ENCODE data around the gene LITAFD. TPM values are rescaled to one million over a fixed set of nuclear protein-coding genes. Genes with fewer than 3 reads are reported as not detected.
A peak's percentile ranks its signal among the peaks of the same experiment; 100 is the strongest.
"Not testable (repeated sequence)": the region's sequence is repeated elsewhere in the genome, so short reads cannot be mapped to it uniquely, and the experiment has no call there.

The LITAFD gene
- polyA plus RNA-seq (ENCODE audit: low read depth in 6 of 6): not detected

DNA sequence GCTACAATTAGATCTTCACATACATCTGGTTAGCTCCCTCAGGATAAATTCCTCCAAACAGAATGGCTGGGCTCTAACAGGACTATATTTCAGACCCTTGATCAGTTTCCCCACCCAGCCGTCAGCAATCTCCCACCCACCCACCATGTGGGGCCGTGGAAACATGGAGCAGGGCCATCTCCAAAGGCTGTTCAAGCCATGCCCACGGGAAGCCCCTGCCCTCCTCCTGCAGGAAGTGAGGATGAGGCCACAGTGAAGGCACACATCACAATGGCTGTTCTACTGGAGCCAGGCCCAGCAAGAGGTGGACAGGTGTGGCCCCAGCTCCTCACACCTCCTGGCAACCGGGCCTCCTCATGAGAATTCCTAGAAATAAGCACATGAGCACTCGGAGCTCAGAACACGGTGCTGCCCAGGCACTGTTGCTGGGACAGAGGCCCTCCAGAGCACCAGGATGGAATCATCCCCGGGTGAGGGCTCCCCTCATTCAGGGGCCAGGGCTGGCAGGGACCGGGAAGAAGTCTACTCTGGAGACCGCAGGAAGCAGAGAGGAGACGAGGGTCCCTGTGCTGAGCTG, at the start of gene LITAFD:
Gene LITAFD, plus strand, starts transcription at position 311 of the 577 bp plus-strand sequence. CDS start 2,005 bp downstream, outside the sequence.
- Mint-ChIP-seq H3K27me3 (peaks cover 0 to 9% (median 8%) of the 10 kb centered on the region in 3 donors), H3K4me1 (peaks cover 15 to 24% (median 22%) of the 10 kb centered on the region in 3 donors), H3K27ac (peak within 1 kb of the TSS in 3 of 6 donors; percentile 26 to 75 (median 33)), H3K4me3 (no peak within 1 kb of the TSS), H3K36me3 (no peaks in the 10 kb centered on the region), H3K9me3 (no peaks in the 10 kb centered on the region)
- no peak for DNase-seq
- ATAC-seq (ENCODE audit: low read depth in 2 of 2): no peak

DNA sequence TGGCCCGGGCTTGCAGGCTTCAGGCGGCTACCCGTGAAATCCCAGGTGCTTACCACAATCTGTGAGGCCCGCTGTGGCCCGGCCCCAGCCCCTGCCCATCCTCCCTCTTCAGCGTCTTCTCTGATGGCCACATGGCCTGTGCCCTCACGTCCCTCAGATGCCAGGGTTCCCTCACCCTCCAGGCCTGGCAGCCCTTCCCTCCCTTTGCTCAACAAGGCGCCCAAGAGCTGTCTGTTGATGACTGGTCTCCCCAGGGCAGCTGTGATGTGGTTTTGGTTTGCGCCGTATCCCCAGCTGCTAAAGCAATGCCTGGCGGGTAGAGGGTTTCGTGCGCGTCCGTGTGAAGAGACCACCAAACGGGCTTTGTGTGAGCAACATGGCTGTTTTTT, 49.4 kb upstream of the LITAFD start:
- H3K4me1 Mint-ChIP-seq: peaks cover 0 to 19% (median 7%) of the 10 kb centered on the region in 3 donors
- H3K9me3 Mint-ChIP-seq: no peaks in the 10 kb centered on the region
- peaks cover 0 to 14% of the 10 kb centered on the region in 2 donors for H3K36me3 Mint-ChIP-seq
- DNase-seq (no peak), ATAC-seq (ENCODE audit: low read depth in 2 of 2) (no peak)
- no peak overlapping the region for H3K4me3 Mint-ChIP-seq
- no peaks in the 10 kb centered on the region for H3K27me3 Mint-ChIP-seq
- peak overlapping the region in 1 of 6 donors; percentile 73 for H3K27ac Mint-ChIP-seq

DNA sequence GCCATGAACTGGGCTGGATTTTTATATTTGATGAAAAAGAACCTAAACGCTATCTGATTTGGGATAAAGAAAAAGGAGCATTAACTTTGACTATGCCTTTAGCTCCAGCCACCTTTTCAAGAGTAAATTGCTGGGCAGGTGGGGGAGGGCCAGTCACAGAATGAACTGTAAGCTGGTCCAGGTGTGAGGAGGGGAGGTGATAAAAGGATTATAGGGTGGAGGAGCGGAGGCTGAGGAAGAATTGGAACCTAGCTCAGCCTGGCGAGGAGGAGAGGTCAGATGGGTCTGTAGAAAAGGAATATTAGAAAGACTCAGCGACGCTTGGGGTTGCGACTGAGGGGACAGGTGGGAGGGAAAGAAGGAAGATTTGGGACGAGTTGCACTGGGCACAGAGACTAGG, 45.4 kb upstream of the LITAFD start:
- H3K27me3 Mint-ChIP-seq; ATAC-seq (ENCODE audit: low read depth in 2 of 2); H3K9me3 Mint-ChIP-seq; H3K36me3 Mint-ChIP-seq; H3K27ac Mint-ChIP-seq; DNase-seq; H3K4me3 Mint-ChIP-seq: not testable (repeated sequence)
- peaks cover 0 to 14% (median 7%) of the 10 kb centered on the region in 3 donors for H3K4me1 Mint-ChIP-seq

DNA sequence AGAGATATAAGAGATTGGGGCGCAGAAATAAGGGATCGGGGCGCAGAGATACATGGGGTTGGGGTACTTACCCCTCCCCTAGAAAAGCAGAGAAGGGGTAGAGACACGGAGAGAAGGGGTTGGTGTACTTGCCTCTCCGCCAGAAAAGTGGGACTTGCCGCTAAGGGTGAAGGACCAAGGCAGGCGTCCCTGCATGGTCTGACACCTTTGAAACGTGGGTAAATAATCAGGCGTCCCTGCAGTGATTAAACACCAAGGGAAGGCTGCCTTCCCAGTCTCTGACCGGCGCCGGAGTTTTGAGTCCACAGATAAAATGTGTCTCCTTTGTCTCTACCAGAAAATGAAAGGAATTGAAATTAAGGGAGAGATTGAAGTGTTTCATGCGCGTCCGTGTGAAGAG, 44.6 kb upstream of the LITAFD start:
- not testable (repeated sequence) for ATAC-seq (ENCODE audit: low read depth in 2 of 2); H3K27me3 Mint-ChIP-seq

DNA sequence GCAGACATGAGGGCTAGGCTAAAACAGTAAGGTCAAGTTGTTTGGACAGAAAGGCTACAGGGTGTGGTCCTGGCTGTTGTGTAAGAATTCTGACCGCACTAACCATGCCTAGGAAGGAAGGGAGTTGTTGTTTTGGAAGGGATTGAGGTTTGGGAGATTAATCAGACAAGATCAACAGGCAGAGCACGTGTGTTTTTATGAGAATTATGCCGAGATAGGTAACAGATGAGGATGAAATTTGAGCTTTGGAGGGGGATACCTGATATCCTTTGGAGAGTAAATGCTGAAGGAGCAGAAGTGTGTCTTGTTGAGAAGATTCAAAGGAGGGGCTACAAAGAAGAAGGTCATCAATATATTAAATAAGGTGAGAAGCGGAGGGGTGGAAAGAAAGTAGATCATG, 40.1 kb upstream of the LITAFD start:
- H3K36me3 Mint-ChIP-seq; H3K27me3 Mint-ChIP-seq; ATAC-seq (ENCODE audit: low read depth in 2 of 2); DNase-seq; H3K4me3 Mint-ChIP-seq; H3K9me3 Mint-ChIP-seq: not testable (repeated sequence)
- H3K4me1 Mint-ChIP-seq: peaks cover 8 to 32% (median 16%) of the 10 kb centered on the region in 3 donors
- H3K27ac Mint-ChIP-seq: peak overlapping the region in 3 of 6 donors; percentile 51 to 82 (median 78)

More for the DNA sequence above, 44.6 kb upstream of the LITAFD start:
- not testable (repeated sequence) for H3K9me3 Mint-ChIP-seq, H3K36me3 Mint-ChIP-seq, H3K27ac Mint-ChIP-seq, DNase-seq, H3K4me3 Mint-ChIP-seq
- peaks cover 0 to 17% (median 12%) of the 10 kb centered on the region in 3 donors for H3K4me1 Mint-ChIP-seq

DNA sequence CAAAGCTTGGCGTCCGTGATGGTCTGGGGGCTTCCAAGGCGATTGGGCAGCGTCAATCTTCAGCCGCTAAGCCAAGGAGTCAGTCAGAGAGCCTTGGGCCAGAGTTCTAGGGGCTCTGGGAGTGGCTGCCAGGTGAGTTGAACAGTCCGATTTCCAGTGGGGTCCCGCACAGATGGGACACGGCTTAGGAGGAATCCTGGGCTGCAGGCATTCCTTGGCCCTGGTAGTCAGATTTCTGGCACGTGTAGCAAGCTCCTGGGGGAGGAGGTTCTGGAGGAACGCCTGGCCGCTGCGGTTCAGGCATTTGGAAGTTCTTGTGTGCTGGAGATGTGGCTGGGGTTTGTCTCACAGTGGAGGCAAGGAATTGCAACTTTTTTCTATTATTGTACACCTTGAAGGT, 38.9 kb upstream of the LITAFD start:
- Mint-ChIP-seq H3K4me1 (peaks cover 8 to 32% (median 16%) of the 10 kb centered on the region in 3 donors), H3K27ac (peak overlapping the region in 1 of 6 donors; percentile 77)
- DNase-seq; H3K9me3 Mint-ChIP-seq; H3K27me3 Mint-ChIP-seq; ATAC-seq (ENCODE audit: low read depth in 2 of 2); H3K36me3 Mint-ChIP-seq; H3K4me3 Mint-ChIP-seq: not testable (repeated sequence)

DNA sequence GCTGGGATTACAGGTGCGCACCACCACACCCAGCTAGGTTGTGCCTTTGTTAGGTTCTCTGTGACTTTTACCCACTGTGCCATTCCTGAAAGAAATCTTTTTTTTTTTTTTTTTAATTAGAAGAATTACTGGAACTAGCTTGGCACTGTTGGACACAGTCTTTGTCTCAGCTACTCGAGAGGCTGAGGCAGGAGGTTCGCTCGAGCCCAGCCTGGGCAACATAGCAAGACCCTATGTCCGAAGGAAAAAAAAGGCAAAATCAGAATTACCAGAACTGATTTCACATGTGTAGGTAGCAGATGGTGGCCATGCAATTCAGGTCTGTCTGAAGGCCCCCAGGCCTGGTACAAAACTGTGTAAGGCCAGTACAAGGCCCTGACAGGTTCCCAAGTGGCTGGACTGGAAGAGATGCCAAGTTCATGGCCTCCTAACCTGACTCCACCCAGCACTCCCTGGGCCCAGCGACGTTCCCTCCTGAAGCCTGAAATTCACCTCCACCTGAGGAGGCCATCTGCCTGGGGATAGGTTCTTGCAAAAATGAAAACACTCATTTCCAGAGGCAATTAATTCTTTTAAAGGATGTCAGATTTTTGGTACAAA, 36.4 kb upstream of the LITAFD start:
- no peaks in the 10 kb centered on the region for H3K9me3 Mint-ChIP-seq
- ATAC-seq (ENCODE audit: low read depth in 2 of 2) (no peak), DNase-seq (no peak)
- no peak overlapping the region for H3K4me3 Mint-ChIP-seq
- H3K4me1 Mint-ChIP-seq: peaks cover 22 to 42% (median 29%) of the 10 kb centered on the region in 3 donors
- peak overlapping the region in 2 of 6 donors; percentile 78 to 89 for H3K27ac Mint-ChIP-seq
- H3K36me3 Mint-ChIP-seq: peaks cover 0 to 11% of the 10 kb centered on the region in 2 donors
- no peaks in the 10 kb centered on the region for H3K27me3 Mint-ChIP-seq

DNA sequence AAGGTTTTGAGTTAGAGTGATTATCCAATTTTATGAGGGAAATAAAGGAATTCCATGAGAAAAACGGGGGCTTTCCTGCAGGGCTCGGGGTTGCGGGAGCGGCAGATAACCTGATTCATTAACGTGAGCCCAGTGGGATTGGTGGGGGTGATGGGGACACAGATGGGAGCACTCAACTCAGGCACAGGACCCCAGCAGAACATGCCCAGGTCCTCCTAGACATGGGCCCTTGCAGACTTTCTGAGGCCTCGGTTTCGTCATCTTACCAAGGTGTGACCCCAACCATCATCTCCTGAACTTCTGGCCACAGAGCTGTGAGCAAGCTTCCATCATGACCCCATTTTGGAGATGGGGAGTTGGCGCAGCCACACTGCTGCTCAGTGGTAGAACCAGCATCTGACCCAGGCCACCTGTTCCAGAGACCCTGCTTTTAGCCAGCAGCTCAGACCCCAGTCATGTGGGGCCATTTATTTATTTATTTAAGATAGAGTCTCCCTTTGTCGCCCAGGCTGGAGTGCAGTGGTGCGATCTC, 35.7 kb upstream of the LITAFD start:
- ATAC-seq (ENCODE audit: low read depth in 2 of 2): no peak
- peaks cover 0 to 11% of the 10 kb centered on the region in 2 donors for H3K36me3 Mint-ChIP-seq
- no peak for DNase-seq
- H3K9me3 Mint-ChIP-seq: no peaks in the 10 kb centered on the region
- no peaks in the 10 kb centered on the region for H3K27me3 Mint-ChIP-seq
- H3K4me1 Mint-ChIP-seq: peaks cover 29 to 44% (median 30%) of the 10 kb centered on the region in 3 donors
- H3K27ac Mint-ChIP-seq: peak overlapping the region in 1 of 6 donors; percentile 81
- H3K4me3 Mint-ChIP-seq: no peak overlapping the region

DNA sequence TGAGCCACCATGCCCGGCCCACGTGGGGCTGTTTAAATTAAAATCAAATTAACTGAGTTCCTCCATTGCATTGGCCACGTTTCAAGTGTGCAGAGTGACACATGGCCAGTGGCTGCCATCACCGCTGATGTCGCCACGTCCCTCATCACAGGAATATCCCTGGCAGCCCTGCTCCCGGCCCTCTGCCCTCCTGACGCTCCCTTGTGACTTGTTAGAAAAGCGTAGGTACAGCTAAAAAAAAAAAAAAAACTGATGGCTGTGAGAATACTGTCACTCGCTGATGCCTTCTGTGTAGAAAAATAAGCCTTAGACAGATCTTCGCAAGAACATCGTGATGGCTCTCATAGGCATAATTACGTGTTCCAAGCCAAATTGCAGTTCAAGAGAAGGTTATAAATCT, 35.0 kb upstream of the LITAFD start:
- H3K9me3 Mint-ChIP-seq: no peaks in the 10 kb centered on the region
- no peak overlapping the region for H3K4me3 Mint-ChIP-seq
- H3K36me3 Mint-ChIP-seq: peaks cover 0 to 11% of the 10 kb centered on the region in 2 donors
- DNase-seq: no peak
- no peaks in the 10 kb centered on the region for H3K27me3 Mint-ChIP-seq
- no peak overlapping the region for H3K27ac Mint-ChIP-seq
- H3K4me1 Mint-ChIP-seq: peaks cover 28 to 44% (median 32%) of the 10 kb centered on the region in 3 donors
- no peak for ATAC-seq (ENCODE audit: low read depth in 2 of 2)

DNA sequence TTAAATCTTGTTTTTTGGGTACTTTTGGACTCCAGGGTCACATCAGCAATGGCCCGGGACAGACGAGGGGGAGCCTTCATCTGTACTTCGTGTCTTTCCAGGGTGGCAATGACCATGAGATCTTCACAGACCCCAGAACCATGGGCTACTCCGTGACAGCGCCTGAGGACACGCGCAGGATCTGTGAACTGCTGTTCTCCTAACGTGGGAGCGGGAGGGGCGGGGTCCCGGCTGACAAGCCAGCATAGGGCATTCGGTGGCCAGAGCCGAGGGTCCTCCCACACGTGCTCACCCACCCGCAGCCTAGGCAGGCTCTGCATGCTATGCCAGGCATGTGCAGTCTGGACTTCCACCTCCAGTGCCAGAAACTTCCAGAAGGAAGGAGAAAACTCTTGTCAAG, 34.5 kb upstream of the LITAFD start:
- Mint-ChIP-seq H3K27me3 (no peaks in the 10 kb centered on the region), H3K36me3 (peaks cover 0 to 11% of the 10 kb centered on the region in 2 donors), H3K27ac (peak overlapping the region in 1 of 6 donors; percentile 24), H3K4me3 (no peak overlapping the region), H3K4me1 (peaks cover 23 to 39% (median 32%) of the 10 kb centered on the region in 3 donors), H3K9me3 (no peaks in the 10 kb centered on the region)
- ATAC-seq (ENCODE audit: low read depth in 2 of 2) (no peak), DNase-seq (no peak)

DNA sequence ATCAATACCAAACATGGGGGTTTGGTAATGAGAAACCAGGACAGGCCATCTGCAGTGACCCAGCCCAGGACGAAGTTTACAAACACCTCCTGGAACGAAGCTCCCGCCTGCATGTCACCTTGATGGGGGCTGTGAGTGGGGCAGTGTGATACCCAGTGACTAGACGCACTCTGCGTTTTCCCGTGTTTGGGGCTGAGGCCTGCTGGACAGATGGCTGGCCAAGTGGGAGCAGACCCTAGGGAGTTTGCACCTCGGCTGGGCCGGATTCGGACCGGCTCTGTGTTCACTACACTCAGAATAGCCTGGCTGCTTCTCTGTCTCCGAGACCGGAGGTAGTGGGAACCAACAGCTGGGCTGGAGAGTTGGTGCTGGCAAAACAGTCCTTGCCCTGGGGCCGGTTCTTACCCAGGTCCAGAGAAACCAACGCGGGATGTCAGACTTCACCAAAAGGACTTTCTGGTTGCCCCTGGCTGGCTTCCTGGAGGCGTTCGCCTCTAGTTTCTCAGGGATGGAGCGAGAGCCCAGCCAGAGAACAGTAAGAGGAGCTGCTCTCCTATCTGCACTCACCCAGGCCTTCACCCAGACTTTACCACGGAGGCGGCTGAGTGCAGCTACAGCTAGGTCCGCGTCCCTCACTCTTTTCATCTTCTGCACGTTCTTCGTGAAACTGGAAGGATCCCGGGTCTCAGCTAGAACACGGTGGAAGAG, 33.8 kb upstream of the LITAFD start:
- DNase-seq: no peak
- H3K4me1 Mint-ChIP-seq: peaks cover 21 to 33% (median 32%) of the 10 kb centered on the region in 3 donors
- no peaks in the 10 kb centered on the region for H3K27me3 Mint-ChIP-seq
- no peak for ATAC-seq (ENCODE audit: low read depth in 2 of 2)
- H3K36me3 Mint-ChIP-seq: peaks cover 0 to 11% of the 10 kb centered on the region in 2 donors
- H3K4me3 Mint-ChIP-seq: no peak overlapping the region
- no peaks in the 10 kb centered on the region for H3K9me3 Mint-ChIP-seq
- no peak overlapping the region for H3K27ac Mint-ChIP-seq

DNA sequence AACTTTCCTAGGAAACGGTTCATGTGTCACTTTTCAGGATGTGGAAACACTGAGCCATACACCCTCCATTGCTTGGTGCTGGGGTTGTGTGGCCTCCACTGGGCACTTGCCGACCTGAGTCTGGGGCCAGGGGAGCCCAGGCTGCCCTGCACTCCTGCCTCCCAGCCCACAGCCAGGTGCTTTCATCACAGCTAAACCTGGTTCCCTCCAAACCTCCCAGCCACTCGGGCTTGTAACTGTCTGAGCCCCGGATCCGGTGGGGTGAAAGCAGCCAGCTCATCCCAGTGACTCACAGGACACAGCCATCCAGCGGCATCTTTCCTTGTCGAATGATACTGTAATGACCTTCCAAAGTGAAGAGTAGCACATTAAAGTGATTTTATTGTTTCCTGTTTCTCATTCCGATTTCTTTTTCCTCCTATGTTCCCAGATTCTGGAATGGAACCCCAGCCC, 33.2 kb upstream of the LITAFD start:
- Mint-ChIP-seq H3K9me3 (no peaks in the 10 kb centered on the region), H3K4me1 (peaks cover 17 to 32% (median 27%) of the 10 kb centered on the region in 3 donors), H3K36me3 (peaks cover 0 to 11% of the 10 kb centered on the region in 2 donors), H3K27ac (peak overlapping the region in 1 of 6 donors; percentile 85), H3K4me3 (no peak overlapping the region), H3K27me3 (no peaks in the 10 kb centered on the region)
- ATAC-seq (ENCODE audit: low read depth in 2 of 2) (no peak), DNase-seq (no peak)

DNA sequence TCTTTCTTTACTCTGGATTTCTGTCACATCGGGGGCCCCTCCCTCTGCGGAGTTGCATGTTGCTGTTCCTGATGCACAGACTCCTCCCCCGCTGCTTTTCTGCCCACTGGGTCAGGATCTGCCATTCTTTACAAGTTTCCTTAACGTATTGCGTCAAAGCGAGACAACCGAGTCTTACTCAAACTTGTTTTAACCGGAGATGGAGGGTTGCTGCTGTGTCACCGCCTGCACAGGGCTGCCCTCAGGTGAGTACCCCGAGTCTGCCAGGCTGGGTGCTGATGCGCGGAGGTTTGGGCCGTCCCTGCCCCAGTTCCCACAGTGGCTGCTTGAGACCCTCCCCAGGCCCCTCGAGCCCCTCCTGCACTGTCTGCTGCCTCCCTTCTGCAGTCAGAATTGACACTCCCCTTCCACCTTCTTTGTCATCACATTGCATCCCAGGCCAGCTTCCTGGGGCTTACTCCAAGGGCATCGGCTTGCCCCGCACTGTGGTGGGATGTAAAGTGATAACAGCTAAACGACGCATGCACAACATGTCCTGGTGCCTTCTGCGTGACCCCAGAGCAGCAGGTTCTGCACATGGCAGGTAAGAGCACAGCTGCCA, 32.6 kb upstream of the LITAFD start:
- no peak overlapping the region for H3K4me3 Mint-ChIP-seq
- peaks cover 17 to 28% (median 22%) of the 10 kb centered on the region in 3 donors for H3K4me1 Mint-ChIP-seq
- DNase-seq (no peak), ATAC-seq (ENCODE audit: low read depth in 2 of 2) (no peak)
- H3K27ac Mint-ChIP-seq: peak overlapping the region in 2 of 6 donors; percentile 27 to 85
- peaks cover 0 to 11% of the 10 kb centered on the region in 2 donors for H3K36me3 Mint-ChIP-seq
- H3K27me3 Mint-ChIP-seq: no peaks in the 10 kb centered on the region
- H3K9me3 Mint-ChIP-seq: no peaks in the 10 kb centered on the region

Data from naive B cell (primary cell).